Osteocyte (in vitro differentiated cells): ENCODE measurements around the gene NXPE3. TPM values are rescaled to one million over a fixed set of nuclear protein-coding genes. Genes with fewer than 3 reads are reported as not detected.

Experiments
- DNase-seq: peaks from one replicate; pipeline ENCODE4 v3.0.0; 2021; ENCODE audit warnings: mixed read lengths; ENCODE audit not compliant: unreplicated experiment; ENCODE audit errors: extremely low spot score
- H3K27ac Mint-ChIP-seq: one replicate; pipeline ENCODE4 v1.8.0; 2021; ENCODE audit warnings: mild to moderate bottlenecking, mixed read lengths; ENCODE audit not compliant: unreplicated experiment
- H3K27me3 Mint-ChIP-seq: one replicate; pipeline ENCODE4 v1.8.0; 2021; ENCODE audit warnings: mixed read lengths; ENCODE audit not compliant: unreplicated experiment
- H3K36me3 Mint-ChIP-seq: one replicate; pipeline ENCODE4 v1.8.0; 2021; ENCODE audit warnings: mixed read lengths; ENCODE audit not compliant: unreplicated experiment
- H3K4me1 Mint-ChIP-seq: one replicate; pipeline ENCODE4 v1.8.0; 2021; ENCODE audit warnings: mixed read lengths; ENCODE audit not compliant: unreplicated experiment
- H3K4me3 Mint-ChIP-seq: one replicate; pipeline ENCODE4 v1.8.0; 2021; ENCODE audit warnings: mild to moderate bottlenecking, moderate library complexity, mixed read lengths; ENCODE audit not compliant: unreplicated experiment
- H3K9me3 Mint-ChIP-seq: one replicate; pipeline ENCODE4 v1.8.0; 2021; ENCODE audit warnings: mixed read lengths; ENCODE audit not compliant: unreplicated experiment
- CTCF ChIP-seq: fragments of 200-600 bp; sonication (generic); IDR thresholded peaks from 2 replicates; pipeline ENCODE4 v1.5.0; 2021; ENCODE audit warnings: antibody characterized with exemption, mild to moderate bottlenecking, moderate library complexity
- total RNA-seq: library from RNA; stranded (reverse); gene quantifications from 2 replicates; pipeline ENCODE4 v1.2.1, GENCODE V29; 2021

The NXPE3 gene
- total RNA-seq, 1 donor from 2014 or later = 23.9 TPM

- Mint-ChIP-seq H3K27ac (peak overlapping the region; percentile 80), H3K27me3 (no peaks in the 10 kb centered on the region), H3K4me1 (peaks cover 33% of the 10 kb centered on the region), H3K36me3 (peaks cover 20% of the 10 kb centered on the region), H3K9me3 (no peaks in the 10 kb centered on the region), H3K4me3 (peak overlapping the region; percentile 60)
- DNase-seq = no peak
- no peak for TF ChIP-seq CTCF
Observed at GRCh38 chr3:101825904-101826445, 47.0 kb downstream of the NXPE3 start.

DNA sequence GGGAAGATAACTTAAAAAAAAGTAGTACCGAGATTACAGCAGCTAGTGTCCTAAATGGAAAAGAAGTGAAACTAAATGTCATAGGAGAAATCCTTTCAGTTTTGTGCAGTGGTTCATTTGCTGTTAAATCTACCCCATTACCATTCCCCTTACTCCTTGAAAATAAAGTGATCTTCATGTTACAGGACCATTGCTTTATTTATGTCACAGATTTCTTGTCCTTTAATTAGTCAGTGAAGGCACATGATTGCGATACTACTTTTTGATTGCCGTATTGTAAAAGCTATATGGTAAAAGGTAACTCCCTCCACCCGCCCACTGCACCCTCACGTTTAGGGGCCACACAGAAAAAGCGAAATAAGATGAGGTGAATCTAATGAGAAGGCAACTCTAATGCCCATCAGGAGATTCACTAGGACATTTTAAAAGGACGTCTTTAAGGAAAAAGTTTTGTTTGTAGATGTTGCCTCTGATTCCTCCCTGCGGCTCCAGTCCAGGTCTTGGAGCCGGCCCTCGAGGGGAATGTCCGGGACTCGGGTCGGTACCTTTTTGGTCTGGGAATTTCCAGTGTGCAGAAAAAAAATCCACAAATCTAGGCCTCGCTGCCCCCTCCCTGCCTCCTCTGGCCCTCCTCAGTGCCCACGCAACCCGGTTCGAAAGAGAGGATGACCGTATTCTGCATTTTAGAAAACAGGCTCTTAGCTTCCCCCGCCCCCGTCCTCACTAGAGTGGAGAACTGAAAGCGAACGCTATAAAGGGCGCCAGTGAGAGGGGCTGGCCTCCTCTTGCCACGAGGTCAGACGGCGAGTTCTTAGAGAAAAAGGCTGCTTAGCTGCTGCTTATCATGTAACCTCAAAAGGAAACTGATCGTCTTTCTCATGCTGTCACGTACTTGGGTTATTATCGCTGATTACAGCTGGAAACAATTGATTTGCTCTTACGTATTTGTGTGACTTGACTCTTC, 48.5 kb downstream of the NXPE3 start:
- no peaks in the 10 kb centered on the region for H3K9me3 Mint-ChIP-seq
- peaks cover 33% of the 10 kb centered on the region for H3K4me1 Mint-ChIP-seq
- no peak for TF ChIP-seq CTCF
- peak overlapping the region; percentile 97 for H3K27ac Mint-ChIP-seq
- peak overlapping the region; percentile 90 for H3K4me3 Mint-ChIP-seq
- H3K36me3 Mint-ChIP-seq = peaks cover 6% of the 10 kb centered on the region
- H3K27me3 Mint-ChIP-seq = no peaks in the 10 kb centered on the region
- DNase-seq = no peak

DNA sequence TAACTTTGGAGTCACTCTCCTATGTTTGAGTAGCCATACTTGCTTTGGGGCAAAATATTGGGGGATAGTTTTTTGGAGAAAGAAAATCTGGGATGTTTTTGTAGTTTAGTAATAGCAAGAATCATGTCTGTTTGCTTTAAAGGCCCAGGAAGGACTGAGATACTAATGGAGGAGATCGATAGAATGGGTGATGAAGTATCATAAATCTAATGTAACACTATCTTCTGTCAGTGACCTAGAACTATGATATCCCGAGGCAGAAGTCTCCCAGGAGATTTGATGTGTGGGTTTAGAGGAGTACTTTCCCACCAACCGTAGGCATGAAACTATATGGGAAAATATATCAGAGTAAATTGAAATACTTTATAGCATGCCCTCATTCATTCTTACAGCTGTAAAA, 49.3 kb downstream of the NXPE3 start:
- Mint-ChIP-seq H3K27me3 (no peaks in the 10 kb centered on the region), H3K27ac (peak overlapping the region; percentile 97), H3K9me3 (no peaks in the 10 kb centered on the region), H3K4me1 (peaks cover 33% of the 10 kb centered on the region), H3K36me3 (peaks cover 3% of the 10 kb centered on the region), H3K4me3 (peak overlapping the region; percentile 90)
- DNase-seq = no peak
- TF ChIP-seq CTCF = no peak

DNA sequence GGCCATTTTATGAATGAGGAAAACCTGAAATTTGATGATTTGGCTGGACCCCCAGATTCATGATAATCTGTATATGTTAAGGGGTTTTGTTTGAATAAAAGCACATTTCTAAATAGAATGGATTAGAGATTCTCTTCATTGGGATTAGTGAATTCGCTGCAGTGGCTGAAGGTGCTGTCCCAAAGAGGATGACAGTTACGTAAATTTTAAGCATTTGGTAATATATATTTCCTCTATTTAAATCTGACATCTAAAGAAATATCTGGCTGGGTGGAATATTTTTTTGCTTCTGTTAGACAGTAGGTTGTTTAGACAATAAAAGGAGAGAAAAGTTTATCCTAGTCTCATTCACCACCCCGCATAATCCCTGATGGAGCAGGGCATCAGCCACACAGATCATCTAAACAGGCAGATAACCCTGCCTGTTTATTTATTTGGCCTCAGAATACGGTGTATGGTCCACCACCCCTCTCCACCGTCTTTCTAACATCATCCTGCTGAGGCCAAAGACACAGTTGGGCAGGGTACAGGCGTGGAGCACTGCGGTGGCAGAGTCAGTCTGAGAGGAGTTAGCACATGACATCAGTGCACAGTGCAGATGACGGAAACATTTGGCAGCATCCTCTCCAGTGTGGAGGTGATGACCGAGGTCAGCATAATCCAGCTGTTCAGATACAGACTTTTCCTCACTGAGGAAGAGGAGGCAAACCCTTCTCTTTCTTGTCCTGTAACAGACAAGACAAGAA, 49.9 kb downstream of the NXPE3 start:
- Mint-ChIP-seq H3K4me1 (peaks cover 33% of the 10 kb centered on the region), H3K9me3 (no peaks in the 10 kb centered on the region), H3K36me3 (peaks cover 3% of the 10 kb centered on the region), H3K4me3 (peak overlapping the region; percentile 90), H3K27ac (peak overlapping the region; percentile 97), H3K27me3 (no peaks in the 10 kb centered on the region)
- TF ChIP-seq CTCF = no peak
- DNase-seq = no peak
